Suprapubic skin (tissue), 4 donors: Measurements from ENCODE around the gene HDGFL3. TPM values are rescaled to one million over a fixed set of nuclear protein-coding genes. Genes with fewer than 3 reads are reported as not detected.
A peak's percentile ranks its signal among the peaks of the same experiment; 100 is the strongest.

Experiments
- DNase-seq, 2 donors: peaks; one replicate each; pipeline ENCODE4 v3.0.0-alpha.2; 2019; ENCODE audit warnings: low spot score in 2 of 2
- H3K27ac ChIP-seq: fragments of 200-600 bp; sonication (generic); one replicate; pipeline ENCODE4 v1.5.1; 2019
- H3K27me3 ChIP-seq: fragments of 200-600 bp; sonication (generic); one replicate; pipeline ENCODE4 v1.5.1; 2019
- H3K36me3 ChIP-seq: fragments of 200-600 bp; sonication (generic); one replicate; pipeline ENCODE4 v1.5.1; 2019
- H3K4me1 ChIP-seq: fragments of 200-600 bp; sonication (generic); one replicate; pipeline ENCODE4 v1.5.1; 2019
- H3K4me3 ChIP-seq: fragments of 200-600 bp; sonication (generic); one replicate; pipeline ENCODE4 v1.5.1; 2019; ENCODE audit warnings: mild to moderate bottlenecking
- H3K9me3 ChIP-seq: fragments of 200-600 bp; sonication (generic); one replicate; pipeline ENCODE4 v1.5.1; 2019
- EP300 ChIP-seq: sonication (generic); formaldehyde crosslinking; IDR thresholded peaks from one replicate; pipeline ENCODE4 v1.6.1; 2017; ENCODE audit warnings: antibody characterized with exemption
- POLR2A ChIP-seq, 2 donors: fragments of 450-650 bp; IDR thresholded peaks; one replicate each; pipeline ENCODE4 v1.6.1; 2017; ENCODE audit warnings: antibody characterized with exemption in 2 of 2, mild to moderate bottlenecking in 2 of 2, moderate library complexity in 2 of 2
- POLR2AphosphoS5 ChIP-seq, 3 donors: sonication (generic); formaldehyde crosslinking; IDR thresholded peaks; one replicate each; pipeline ENCODE4 v1.6.1; 2017; ENCODE audit warnings: antibody characterized with exemption in 3 of 3
- WGBS: methylation state at CpG from one replicate; pipeline ENCODE4 v1.1.5; 2018; 5-methylcytosine and 5-hydroxymethylcytosine counted together
- total RNA-seq, 4 donors: library from RNA; depleted of rRNA; stranded (reverse); fragments of >200 nt; gene quantifications; one replicate each; pipeline ENCODE4 v1.1.0, GENCODE V29; 2016
- TF ChIP-seq, protein P1 (sequence below), 2 donors: fragments of 200-600 bp in 1 of 2; fragments of 450-650 bp in 1 of 2; sonication (generic) in 1 of 2; IDR thresholded peaks; one replicate each; pipeline ENCODE4 v1.5.1; 2016 to 2019; ENCODE audit warnings: antibody characterized with exemption in 2 of 2, mild to moderate bottlenecking in 1 of 2, moderate library complexity in 1 of 2

Gene HDGFL3
- total RNA-seq, 4 donors from 2014 or later: 3.7 to 11.3 (median 6.0) TPM

GRCh38 chr15:83209333-83209732, 1.7 kb upstream of the HDGFL3 start:
- WGBS: 74% methylated on average over 5 of the region's 5 CpGs
- Histone ChIP-seq H3K27ac (no peak overlapping the region), H3K36me3 (no peaks in the 10 kb centered on the region), H3K4me3 (no peak overlapping the region), H3K27me3 (no peaks in the 10 kb centered on the region), H3K4me1 (peaks cover 17% of the 10 kb centered on the region), H3K9me3 (no peaks in the 10 kb centered on the region)
- TF ChIP-seq POLR2A (IDR thresholded peaks at IDR 0.05) (no peak), POLR2AphosphoS5 (IDR thresholded peaks at IDR 0.05) (no peak), EP300 (no peak)
- TF ChIP-seq, protein P1, sequence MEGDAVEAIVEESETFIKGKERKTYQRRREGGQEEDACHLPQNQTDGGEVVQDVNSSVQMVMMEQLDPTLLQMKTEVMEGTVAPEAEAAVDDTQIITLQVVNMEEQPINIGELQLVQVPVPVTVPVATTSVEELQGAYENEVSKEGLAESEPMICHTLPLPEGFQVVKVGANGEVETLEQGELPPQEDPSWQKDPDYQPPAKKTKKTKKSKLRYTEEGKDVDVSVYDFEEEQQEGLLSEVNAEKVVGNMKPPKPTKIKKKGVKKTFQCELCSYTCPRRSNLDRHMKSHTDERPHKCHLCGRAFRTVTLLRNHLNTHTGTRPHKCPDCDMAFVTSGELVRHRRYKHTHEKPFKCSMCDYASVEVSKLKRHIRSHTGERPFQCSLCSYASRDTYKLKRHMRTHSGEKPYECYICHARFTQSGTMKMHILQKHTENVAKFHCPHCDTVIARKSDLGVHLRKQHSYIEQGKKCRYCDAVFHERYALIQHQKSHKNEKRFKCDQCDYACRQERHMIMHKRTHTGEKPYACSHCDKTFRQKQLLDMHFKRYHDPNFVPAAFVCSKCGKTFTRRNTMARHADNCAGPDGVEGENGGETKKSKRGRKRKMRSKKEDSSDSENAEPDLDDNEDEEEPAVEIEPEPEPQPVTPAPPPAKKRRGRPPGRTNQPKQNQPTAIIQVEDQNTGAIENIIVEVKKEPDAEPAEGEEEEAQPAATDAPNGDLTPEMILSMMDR (IDR thresholded peaks at IDR 0.05): no peak
- no peak for DNase-seq

DNA sequence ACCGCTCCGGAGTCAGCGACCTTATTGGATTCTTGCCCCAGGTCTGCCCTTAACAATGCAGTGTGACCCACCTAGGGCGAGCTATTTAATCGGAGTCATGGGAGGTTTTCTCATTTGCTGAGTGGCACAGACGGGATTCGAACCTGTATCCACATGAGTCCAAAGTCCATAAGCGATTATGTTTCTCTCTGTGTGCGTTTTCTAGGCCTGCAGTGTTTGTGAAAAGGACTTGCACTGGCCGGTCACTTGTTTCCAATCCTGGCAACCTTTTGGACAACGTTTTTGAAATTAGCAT, 691 bp upstream of the HDGFL3 start:
- no peaks in the 10 kb centered on the region for H3K36me3 ChIP-seq
- no peaks in the 10 kb centered on the region for H3K9me3 ChIP-seq
- no peak overlapping the region for H3K27ac ChIP-seq
- TF ChIP-seq, protein P1 (IDR thresholded peaks at IDR 0.05): no peak
- TF ChIP-seq POLR2A (IDR thresholded peaks at IDR 0.05) (no peak), EP300 (no peak), POLR2AphosphoS5 (IDR thresholded peaks at IDR 0.05) (no peak)
- peaks cover 17% of the 10 kb centered on the region for H3K4me1 ChIP-seq
- WGBS: 15% methylated on average over 11 of the region's 11 CpGs
- no peaks in the 10 kb centered on the region for H3K27me3 ChIP-seq
- peak overlapping the region; percentile 97 for H3K4me3 ChIP-seq
- DNase-seq: no peak

- Histone ChIP-seq H3K4me1 (peaks cover 20% of the 10 kb centered on the region), H3K27me3 (no peaks in the 10 kb centered on the region), H3K4me3 (peak overlapping the region; percentile 97), H3K36me3 (no peaks in the 10 kb centered on the region), H3K27ac (peak overlapping the region; percentile 84), H3K9me3 (no peaks in the 10 kb centered on the region)
- TF ChIP-seq EP300: no peak
- TF ChIP-seq, protein P1 (IDR thresholded peaks at IDR 0.05): no peak
- no peak for TF ChIP-seq POLR2A (IDR thresholded peaks at IDR 0.05)
- no peak for TF ChIP-seq POLR2AphosphoS5 (IDR thresholded peaks at IDR 0.05)
- WGBS: 3% methylated on average over 16 of the region's 93 CpGs
- peak in 1 of 2 donors; percentile 67 for DNase-seq
These were observed 489 bp downstream of the HDGFL3 start for GRCh38 chr15:83207009-83207659.

DNA sequence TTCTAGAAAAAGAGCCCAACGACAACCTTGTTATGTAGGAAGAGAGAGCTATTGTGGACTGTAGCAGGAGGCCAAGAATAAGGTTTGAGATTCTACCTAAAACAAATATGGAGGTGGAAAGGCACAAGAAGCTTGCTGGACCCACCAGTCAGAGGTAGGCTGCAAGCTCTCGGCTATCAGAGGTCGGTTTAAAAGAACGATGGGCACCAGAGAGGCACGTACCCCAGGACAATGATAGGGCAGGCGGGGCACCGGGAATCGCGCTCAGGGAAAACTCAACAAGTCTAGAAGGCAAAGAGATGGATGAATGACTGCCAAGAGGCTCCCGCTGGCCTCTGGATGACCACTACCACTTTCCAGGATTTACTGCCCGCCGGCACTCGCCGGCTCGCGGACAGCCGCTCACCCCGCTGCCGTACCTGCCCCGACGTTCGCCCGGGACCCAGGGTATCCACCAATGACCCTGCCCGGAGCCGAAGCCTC, 1.1 kb downstream of the HDGFL3 start:
- Histone ChIP-seq H3K27me3 (no peaks in the 10 kb centered on the region), H3K36me3 (no peaks in the 10 kb centered on the region), H3K4me3 (peak overlapping the region; percentile 97), H3K9me3 (no peaks in the 10 kb centered on the region), H3K4me1 (peaks cover 25% of the 10 kb centered on the region), H3K27ac (peak overlapping the region; percentile 84)
- WGBS: 4% methylated on average over 9 of the region's 25 CpGs
- no peak for DNase-seq
- no peak for TF ChIP-seq POLR2AphosphoS5 (IDR thresholded peaks at IDR 0.05)
- no peak for TF ChIP-seq EP300
- TF ChIP-seq, protein P1 (IDR thresholded peaks at IDR 0.05): no peak
- TF ChIP-seq POLR2A (IDR thresholded peaks at IDR 0.05): no peak

GRCh38 chr15:83205725-83206324, 1.8 kb downstream of the HDGFL3 start:
- H3K27ac ChIP-seq: no peak overlapping the region
- H3K4me1 ChIP-seq: peaks cover 27% of the 10 kb centered on the region
- H3K27me3 ChIP-seq: no peaks in the 10 kb centered on the region
- no peaks in the 10 kb centered on the region for H3K36me3 ChIP-seq
- H3K9me3 ChIP-seq: no peaks in the 10 kb centered on the region
- no peak for DNase-seq
- TF ChIP-seq, protein P1 (IDR thresholded peaks at IDR 0.05): no peak
- TF ChIP-seq POLR2AphosphoS5 (IDR thresholded peaks at IDR 0.05) (no peak), EP300 (no peak), POLR2A (IDR thresholded peaks at IDR 0.05) (no peak)
- peak overlapping the region; percentile 97 for H3K4me3 ChIP-seq
- WGBS: 47% methylated on average over 4 of the region's 4 CpGs
